HEK293T (cell line): ENCODE measurements around the gene LARP6.
A peak's percentile ranks its signal among the peaks of the same experiment; 100 is the strongest.

Experiments
- CTCF ChIA-PET: fragments of 350-600 bp; formaldehyde crosslinking; extraction: SDS; loops from one replicate; lab custom pipeline; 2021; ENCODE audit warnings: antibody characterized with exemption, inconsistent platforms; lab: Yijun Ruan, JAX
- POLR2A ChIA-PET: fragments of 350-600 bp; formaldehyde crosslinking; extraction: SDS; loops from one replicate; lab custom pipeline; 2020; ENCODE audit warnings: antibody characterized with exemption, inconsistent platforms; lab: Yijun Ruan, JAX
- DNase-seq: peaks from one replicate; pipeline ENCODE4 v3.0.0; 2012; ENCODE audit warnings: mixed read lengths; ENCODE audit errors: extremely low spot score
- ARNT ChIP-seq: fragments of 450-650 bp; IDR thresholded peaks from 2 replicates; pipeline ENCODE4 v1.6.1; 2017; ENCODE audit warnings: mild to moderate bottlenecking
- BHLHE40 ChIP-seq: fragments of 450-650 bp; IDR thresholded peaks from 2 replicates; pipeline ENCODE4 v1.6.1; 2016; ENCODE audit warnings: mild to moderate bottlenecking, moderate library complexity, borderline replicate concordance
- CTBP1 ChIP-seq: fragments of 450-650 bp; IDR thresholded peaks from 2 replicates; pipeline ENCODE4 v1.6.1; 2016; ENCODE audit warnings: borderline replicate concordance
- ELF4 ChIP-seq: fragments of 450-650 bp; IDR thresholded peaks from 2 replicates; pipeline ENCODE4 v1.6.1; 2017; ENCODE audit warnings: antibody characterized with exemption
- FOXA1 ChIP-seq: fragments of 450-650 bp; IDR thresholded peaks from 2 replicates; pipeline ENCODE4 v1.6.1; 2016; ENCODE audit warnings: mild to moderate bottlenecking
- FOXK2 ChIP-seq: fragments of 450-650 bp; IDR thresholded peaks from 2 replicates; pipeline ENCODE4 v1.6.1; 2016; ENCODE audit warnings: mild to moderate bottlenecking
- FOXM1 ChIP-seq: fragments of 450-650 bp; IDR thresholded peaks from 2 replicates; pipeline ENCODE4 v1.6.1; 2017; ENCODE audit warnings: mild to moderate bottlenecking, borderline replicate concordance
- HDGF ChIP-seq: fragments of 450-650 bp; IDR thresholded peaks from 2 replicates; pipeline ENCODE4 v1.6.1; 2017; ENCODE audit warnings: antibody characterized with exemption, borderline replicate concordance
- L3MBTL2 ChIP-seq: fragments of 450-650 bp; conservative IDR thresholded peaks from 2 replicates; pipeline ENCODE4 v1.6.1; 2016; ENCODE audit warnings: mild to moderate bottlenecking
- LEF1 ChIP-seq: fragments of 450-650 bp; IDR thresholded peaks from 2 replicates; pipeline ENCODE4 v1.6.1; 2017; ENCODE audit warnings: mild to moderate bottlenecking, borderline replicate concordance
- NFRKB ChIP-seq: fragments of 450-650 bp; IDR thresholded peaks from 2 replicates; pipeline ENCODE4 v1.6.1; 2016; ENCODE audit warnings: mild to moderate bottlenecking, moderate library complexity
- SP1 ChIP-seq: fragments of 450-650 bp; IDR thresholded peaks from 2 replicates; pipeline ENCODE4 v1.6.1; 2017
- SUZ12 ChIP-seq: fragments of 450-650 bp; IDR thresholded peaks from 2 replicates; pipeline ENCODE4 v1.6.1; 2016; ENCODE audit warnings: mild to moderate bottlenecking
- TARDBP ChIP-seq: fragments of 450-650 bp; IDR thresholded peaks from 2 replicates; pipeline ENCODE4 v1.6.1; 2016
- ZNF384 ChIP-seq: fragments of 450-650 bp; IDR thresholded peaks from 2 replicates; pipeline ENCODE4 v1.6.1; 2016
- TF ChIP-seq, protein P1 (sequence below): fragments of 450-650 bp; IDR thresholded peaks from 2 replicates; pipeline ENCODE4 v1.6.1; 2016

The LARP6 gene

GRCh38 chr15:70833861-70834765, 19.8 kb downstream of the LARP6 start:
- CTCF ChIA-PET = interaction anchor here (0.6 to 1.4 kb wide), 3 partner anchors 9 to 22 kb away, joined by 3 to 4 read pairs (median 4); no protein-coding TSS in a partner anchor
- POLR2A ChIA-PET = interaction anchor here (1.6 to 3.3 kb wide), 2 partner anchors 20 to 22 kb away, joined by 9 to 27 read pairs; partner anchors contain the start of gene LARP6
- DNase-seq = peak; percentile 55
- no peak for TF ChIP-seq SP1
- TF ChIP-seq, protein P1, sequence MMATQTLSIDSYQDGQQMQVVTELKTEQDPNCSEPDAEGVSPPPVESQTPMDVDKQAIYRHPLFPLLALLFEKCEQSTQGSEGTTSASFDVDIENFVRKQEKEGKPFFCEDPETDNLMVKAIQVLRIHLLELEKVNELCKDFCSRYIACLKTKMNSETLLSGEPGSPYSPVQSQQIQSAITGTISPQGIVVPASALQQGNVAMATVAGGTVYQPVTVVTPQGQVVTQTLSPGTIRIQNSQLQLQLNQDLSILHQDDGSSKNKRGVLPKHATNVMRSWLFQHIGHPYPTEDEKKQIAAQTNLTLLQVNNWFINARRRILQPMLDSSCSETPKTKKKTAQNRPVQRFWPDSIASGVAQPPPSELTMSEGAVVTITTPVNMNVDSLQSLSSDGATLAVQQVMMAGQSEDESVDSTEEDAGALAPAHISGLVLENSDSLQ = no peak
- TF ChIP-seq BHLHE40 = no peak
- TF ChIP-seq ARNT = no peak
- no peak for TF ChIP-seq L3MBTL2
- no peak for TF ChIP-seq ELF4
- TF ChIP-seq TARDBP = no peak
- TF ChIP-seq SUZ12 = no peak
- no peak for TF ChIP-seq FOXA1
- TF ChIP-seq LEF1 = no peak
- no peak for TF ChIP-seq FOXM1
- TF ChIP-seq ZNF384 = no peak
- TF ChIP-seq NFRKB = no peak
- no peak for TF ChIP-seq HDGF
- TF ChIP-seq FOXK2 = no peak
- no peak for TF ChIP-seq CTBP1

GRCh38 chr15:70833422-70833821, 20.5 kb downstream of the LARP6 start:
- CTCF ChIA-PET = interaction anchor here (0.6 to 1.4 kb wide), 3 partner anchors 9 to 22 kb away, joined by 3 to 4 read pairs (median 4); no protein-coding TSS in a partner anchor
- POLR2A ChIA-PET = interaction anchor here (1.6 to 3.3 kb wide), 2 partner anchors 20 to 23 kb away, joined by 9 to 27 read pairs; partner anchors contain the start of gene LARP6
- TF ChIP-seq, protein P1 = no peak
- DNase-seq = no peak

DNA sequence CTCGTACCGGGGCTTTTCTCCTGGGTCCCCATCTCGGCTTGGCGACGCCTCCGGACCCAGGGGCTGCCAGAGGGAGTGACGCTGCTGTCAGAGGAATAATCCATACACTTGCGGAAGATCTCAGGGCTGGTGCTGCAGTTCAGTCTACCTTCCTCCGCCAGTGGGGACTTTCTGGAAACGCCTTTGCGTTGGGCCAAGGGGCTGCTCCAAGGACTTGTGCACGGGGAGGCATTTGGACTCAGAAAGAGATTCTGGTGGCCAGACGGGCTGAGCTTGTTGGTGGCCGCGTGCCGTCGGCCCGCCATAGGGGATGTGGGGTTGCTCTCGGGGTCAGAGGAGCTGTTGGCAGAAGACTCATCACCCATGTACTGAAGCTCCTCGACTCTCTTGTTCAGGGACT, 21.8 kb downstream of the LARP6 start:
- ChIA-PET POLR2A (interaction anchor here (0.8 kb wide), 1 partner anchor 22 kb away, joined by 3 read pairs; the partner anchor contains the start of gene LARP6), CTCF (interaction anchor here (0.8 kb wide), 1 partner anchor 43 kb away, joined by 3 read pairs; no protein-coding TSS in a partner anchor)
- DNase-seq = no peak
- TF ChIP-seq FOXM1 (no peak), SUZ12 (no peak), NFRKB (no peak), BHLHE40 (no peak), ELF4 (no peak), ZNF384 (no peak), L3MBTL2 (no peak), ARNT (no peak), FOXK2 (no peak), SP1 (no peak), LEF1 (no peak), TARDBP (no peak), CTBP1 (no peak)

DNA sequence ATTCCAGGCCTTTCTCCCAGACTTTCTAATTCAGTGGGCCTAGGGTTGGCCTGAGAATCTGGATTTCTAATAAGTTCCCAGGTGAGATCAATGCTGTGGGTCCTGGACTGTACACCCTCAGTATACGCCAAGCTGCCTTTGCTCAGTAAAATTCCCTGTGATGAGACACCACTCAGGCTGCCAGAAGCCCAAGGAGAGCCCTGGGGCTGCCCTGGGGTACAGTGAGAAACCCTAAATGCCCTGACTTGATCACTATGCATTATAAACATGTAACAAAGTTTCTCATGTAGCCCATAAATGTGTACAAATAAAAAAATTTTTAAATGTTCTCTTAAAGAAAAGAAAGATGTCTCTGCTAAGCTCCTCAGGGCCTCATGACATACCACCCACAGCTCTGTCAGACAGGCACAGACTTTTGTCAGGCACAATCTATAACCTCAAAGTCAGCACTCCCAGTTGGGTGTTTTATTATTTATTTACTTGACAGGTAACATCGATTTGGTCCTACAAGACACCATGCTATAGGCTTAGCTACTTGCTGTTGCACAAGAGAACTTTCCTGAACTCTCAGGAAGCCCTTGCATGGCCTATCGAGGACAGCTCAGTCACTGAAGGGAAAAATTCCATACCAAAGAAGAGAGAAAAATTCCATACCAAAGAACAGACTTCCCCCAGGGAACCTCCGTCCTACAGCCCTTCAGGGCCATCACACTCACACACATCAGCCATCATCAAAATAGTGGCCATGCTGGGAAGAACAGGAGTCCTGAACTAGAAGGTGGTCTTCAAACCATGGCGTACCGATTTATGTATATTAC, 22.7 kb downstream of the LARP6 start:
- POLR2A ChIA-PET = no interaction called here
- TF ChIP-seq HDGF (no peak), SP1 (no peak), SUZ12 (no peak), LEF1 (no peak), BHLHE40 (no peak), TARDBP (no peak), FOXK2 (no peak), ARNT (no peak), NFRKB (no peak), L3MBTL2 (no peak), FOXM1 (no peak), ELF4 (no peak), CTBP1 (no peak), FOXA1 (no peak)
- TF ChIP-seq, protein P1 = no peak

GRCh38 chr15:70830615-70831014, 23.3 kb downstream of the LARP6 start:
- DNase-seq = no peak
- ChIA-PET POLR2A (interaction anchor here (1.4 kb wide), 1 partner anchor 62 kb away, joined by 5 read pairs; the partner anchor contains the start of genes LRRC49 and THAP10), CTCF (no interaction called here)
- TF ChIP-seq SUZ12 (no peak), SP1 (no peak), ELF4 (no peak), ARNT (no peak), NFRKB (no peak), FOXK2 (no peak), L3MBTL2 (no peak), ZNF384 (no peak), FOXA1 (no peak), LEF1 (no peak), BHLHE40 (no peak), HDGF (no peak), CTBP1 (no peak), FOXM1 (no peak), TARDBP (no peak)
- TF ChIP-seq, protein P1 = no peak

More for the DNA sequence above, 22.7 kb downstream of the LARP6 start:
- CTCF ChIA-PET = interaction anchor here (0.8 kb wide), 1 partner anchor 44 kb away, joined by 3 read pairs; no protein-coding TSS in a partner anchor
- no peak for DNase-seq
